22Rv1 (cell line): ENCODE results near the gene XPR1.

Experiments used
- ZFX ChIP-seq: fragments of 450-650 bp; IDR thresholded peaks from 2 replicates; pipeline ENCODE4 v1.6.1; 2017; ENCODE audit warnings: antibody characterized with exemption, borderline replicate concordance
- TF ChIP-seq, protein P1 (sequence below): fragments of 450-650 bp; IDR thresholded peaks from 2 replicates; pipeline ENCODE4 v1.5.1; 2017; ENCODE audit warnings: mild to moderate bottlenecking

DNA sequence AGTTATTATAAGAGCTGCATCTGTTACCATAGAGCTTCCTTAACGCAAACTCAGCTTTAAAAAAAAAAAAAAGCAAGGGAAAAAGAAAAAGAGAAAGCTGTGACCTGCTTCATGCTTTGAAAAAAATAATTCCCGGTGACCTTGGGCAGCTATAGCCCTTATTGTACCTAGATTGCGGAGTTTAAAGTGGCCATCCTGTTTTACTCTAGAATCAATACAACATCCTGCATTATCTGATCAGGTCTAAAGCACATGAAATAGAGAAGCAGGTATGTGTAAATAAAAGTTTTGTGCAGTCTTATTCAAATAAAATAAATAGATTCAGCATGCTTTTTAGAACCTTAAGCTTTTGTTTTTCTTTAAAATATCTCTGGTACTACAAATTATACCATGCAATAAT is 154.1 kb downstream of the XPR1 start:
- TF ChIP-seq, protein P1, sequence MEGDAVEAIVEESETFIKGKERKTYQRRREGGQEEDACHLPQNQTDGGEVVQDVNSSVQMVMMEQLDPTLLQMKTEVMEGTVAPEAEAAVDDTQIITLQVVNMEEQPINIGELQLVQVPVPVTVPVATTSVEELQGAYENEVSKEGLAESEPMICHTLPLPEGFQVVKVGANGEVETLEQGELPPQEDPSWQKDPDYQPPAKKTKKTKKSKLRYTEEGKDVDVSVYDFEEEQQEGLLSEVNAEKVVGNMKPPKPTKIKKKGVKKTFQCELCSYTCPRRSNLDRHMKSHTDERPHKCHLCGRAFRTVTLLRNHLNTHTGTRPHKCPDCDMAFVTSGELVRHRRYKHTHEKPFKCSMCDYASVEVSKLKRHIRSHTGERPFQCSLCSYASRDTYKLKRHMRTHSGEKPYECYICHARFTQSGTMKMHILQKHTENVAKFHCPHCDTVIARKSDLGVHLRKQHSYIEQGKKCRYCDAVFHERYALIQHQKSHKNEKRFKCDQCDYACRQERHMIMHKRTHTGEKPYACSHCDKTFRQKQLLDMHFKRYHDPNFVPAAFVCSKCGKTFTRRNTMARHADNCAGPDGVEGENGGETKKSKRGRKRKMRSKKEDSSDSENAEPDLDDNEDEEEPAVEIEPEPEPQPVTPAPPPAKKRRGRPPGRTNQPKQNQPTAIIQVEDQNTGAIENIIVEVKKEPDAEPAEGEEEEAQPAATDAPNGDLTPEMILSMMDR, result no peak
- TF ChIP-seq ZFX, result no peak
